H1 (cell line): Measurements from ENCODE around the gene KLF2.

Experiments used
- BRCA1 ChIP-seq: IDR thresholded peaks from 2 replicates; pipeline ENCODE4 v1.6.1; 2012; ENCODE audit warnings: low read depth, low read length, improper control_type of control experiment
- FOSL1 ChIP-seq: IDR thresholded peaks from 2 replicates; pipeline ENCODE4 v1.6.1; 2011; ENCODE audit warnings: mild to moderate bottlenecking, low read depth, low read length, moderate library complexity; ENCODE audit not compliant: insufficient read depth
- JUND ChIP-seq: IDR thresholded peaks from 2 replicates; pipeline ENCODE4 v1.6.1; 2011; ENCODE audit warnings: mild to moderate bottlenecking, improper control_type of control experiment, low read length
- MAFK ChIP-seq: IDR thresholded peaks from 2 replicates; pipeline ENCODE4 v1.6.1; 2012; ENCODE audit warnings: low read depth, mild to moderate bottlenecking, improper control_type of control experiment, low read length
- NRF1 ChIP-seq: IDR thresholded peaks from 2 replicates; pipeline ENCODE4 v1.6.1; 2011; ENCODE audit warnings: mild to moderate bottlenecking, low read depth, low read length, improper control_type of control experiment
- POLR2A ChIP-seq, 2 experiments: IDR thresholded peaks; 1 replicate in 1 of 2; 2 replicates in 1 of 2; pipeline ENCODE4 v1.6.1; 2011; ENCODE audit warnings: low read depth in 2 of 2, low read length in 2 of 2, mild to moderate bottlenecking in 2 of 2; ENCODE audit errors: control extremely low read depth in 1 of 2
- RXRA ChIP-seq: IDR thresholded peaks from 2 replicates; pipeline ENCODE4 v1.6.1; 2011; ENCODE audit warnings: low read depth, mild to moderate bottlenecking, low read length, moderate library complexity; ENCODE audit not compliant: insufficient read depth
- YY1 ChIP-seq: IDR thresholded peaks from 2 replicates; pipeline ENCODE4 v1.6.1; 2011; ENCODE audit warnings: low read depth, mild to moderate bottlenecking, low read length
- TF ChIP-seq, protein P1 (sequence below), 3 experiments: IDR thresholded peaks; 1 replicate in 2 of 3; 2 replicates in 1 of 3; pipeline versions ENCODE4 v1.5.1 to v1.6.1; 2011; ENCODE audit warnings: low read length in 3 of 3, mild to moderate bottlenecking in 3 of 3, inconsistent platforms in 2 of 3, low read depth in 1 of 3, moderate library complexity in 1 of 3; ENCODE audit not compliant: insufficient read depth in 1 of 3; ENCODE audit errors: control extremely low read depth in 1 of 3

- TF ChIP-seq FOSL1 (no peak), MAFK (no peak), BRCA1 (no peak), POLR2A (IDR thresholded peaks at IDR 0.05; ENCODE audit: control extremely low read depth in 1 of 2, low read depth in 2 of 2, low read length in 2 of 2) (no peak), YY1 (no peak), RXRA (no peak), NRF1 (no peak), JUND (no peak)
- TF ChIP-seq, protein P1, sequence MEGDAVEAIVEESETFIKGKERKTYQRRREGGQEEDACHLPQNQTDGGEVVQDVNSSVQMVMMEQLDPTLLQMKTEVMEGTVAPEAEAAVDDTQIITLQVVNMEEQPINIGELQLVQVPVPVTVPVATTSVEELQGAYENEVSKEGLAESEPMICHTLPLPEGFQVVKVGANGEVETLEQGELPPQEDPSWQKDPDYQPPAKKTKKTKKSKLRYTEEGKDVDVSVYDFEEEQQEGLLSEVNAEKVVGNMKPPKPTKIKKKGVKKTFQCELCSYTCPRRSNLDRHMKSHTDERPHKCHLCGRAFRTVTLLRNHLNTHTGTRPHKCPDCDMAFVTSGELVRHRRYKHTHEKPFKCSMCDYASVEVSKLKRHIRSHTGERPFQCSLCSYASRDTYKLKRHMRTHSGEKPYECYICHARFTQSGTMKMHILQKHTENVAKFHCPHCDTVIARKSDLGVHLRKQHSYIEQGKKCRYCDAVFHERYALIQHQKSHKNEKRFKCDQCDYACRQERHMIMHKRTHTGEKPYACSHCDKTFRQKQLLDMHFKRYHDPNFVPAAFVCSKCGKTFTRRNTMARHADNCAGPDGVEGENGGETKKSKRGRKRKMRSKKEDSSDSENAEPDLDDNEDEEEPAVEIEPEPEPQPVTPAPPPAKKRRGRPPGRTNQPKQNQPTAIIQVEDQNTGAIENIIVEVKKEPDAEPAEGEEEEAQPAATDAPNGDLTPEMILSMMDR (IDR thresholded peaks at IDR 0.05; ENCODE audit: control extremely low read depth in 1 of 3, insufficient read depth in 1 of 3, low read depth in 1 of 3, low read length in 3 of 3): no peak
These were observed 44.3 kb upstream of the KLF2 start for GRCh38 chr19:16280306-16280705.
